ENCODE results near the gene SELENOI.

- TF ChIP-seq POLR2A (IDR thresholded peaks at IDR 0.05) (no peak), CTCF (IDR thresholded peaks at IDR 0.05) (no peak)
These were observed 3.7 kb downstream of the SELENOI start for GRCh38 chr2:26349690-26350089.

All from body of pancreas (tissue), 4 donors.